ENCODE measurements around the gene FBXO36.
A peak's percentile ranks its signal among the peaks of the same experiment; 100 is the strongest.
"Not testable (repeated sequence)": the region's sequence is repeated elsewhere in the genome, so short reads cannot be mapped to it uniquely, and the experiment has no call there.

Gene FBXO36

GRCh38 chr2:229896857-229897256 is 25.4 kb upstream of the FBXO36 start:
- H3K4me1 ChIP-seq (ENCODE audit: control insufficient read depth, insufficient read depth, low read length) = peaks cover 3% of the 10 kb centered on the region

GRCh38 chr2:229899604-229900003 is 22.7 kb upstream of the FBXO36 start:
- no peaks in the 10 kb centered on the region for H3K27me3 ChIP-seq (ENCODE audit: control insufficient read depth, insufficient read depth, low read length)
- H3K4me3 ChIP-seq (ENCODE audit: low read length) = no peak overlapping the region
- no peaks in the 10 kb centered on the region for H3K36me3 ChIP-seq (ENCODE audit: control insufficient read depth, insufficient read depth, low read length)
- H3K4me1 ChIP-seq (ENCODE audit: control insufficient read depth, insufficient read depth, low read length) = no peaks in the 10 kb centered on the region
- H3K9ac ChIP-seq (ENCODE audit: low read length) = no peak overlapping the region
- no peak overlapping the region for H3K27ac ChIP-seq (ENCODE audit: low read depth, low read length)

More at GRCh38 chr2:229896857-229897256, 25.4 kb upstream of the FBXO36 start:
- H3K27ac ChIP-seq (ENCODE audit: low read depth, low read length) = no peak overlapping the region
- H3K36me3 ChIP-seq (ENCODE audit: control insufficient read depth, insufficient read depth, low read length) = no peaks in the 10 kb centered on the region
- no peaks in the 10 kb centered on the region for H3K27me3 ChIP-seq (ENCODE audit: control insufficient read depth, insufficient read depth, low read length)
- H3K9ac ChIP-seq (ENCODE audit: low read length) = no peak overlapping the region
- H3K4me3 ChIP-seq (ENCODE audit: low read length) = no peak overlapping the region

GRCh38 chr2:229900012-229900411 is 22.3 kb upstream of the FBXO36 start:
- no peak overlapping the region for H3K9ac ChIP-seq (ENCODE audit: low read length)
- no peaks in the 10 kb centered on the region for H3K36me3 ChIP-seq (ENCODE audit: control insufficient read depth, insufficient read depth, low read length)
- no peaks in the 10 kb centered on the region for H3K27me3 ChIP-seq (ENCODE audit: control insufficient read depth, insufficient read depth, low read length)
- H3K27ac ChIP-seq (ENCODE audit: low read depth, low read length) = no peak overlapping the region
- H3K4me3 ChIP-seq (ENCODE audit: low read length) = no peak overlapping the region
- H3K4me1 ChIP-seq (ENCODE audit: control insufficient read depth, insufficient read depth, low read length) = no peaks in the 10 kb centered on the region

- not testable (repeated sequence) for H3K4me1 ChIP-seq (ENCODE audit: control insufficient read depth, insufficient read depth, low read length); H3K4me3 ChIP-seq (ENCODE audit: low read length); H3K36me3 ChIP-seq (ENCODE audit: control insufficient read depth, insufficient read depth, low read length); H3K27ac ChIP-seq (ENCODE audit: low read depth, low read length); H3K27me3 ChIP-seq (ENCODE audit: control insufficient read depth, insufficient read depth, low read length); H3K9ac ChIP-seq (ENCODE audit: low read length)
Observed at GRCh38 chr2:229900514-229900913, 21.8 kb upstream of the FBXO36 start.

DNA sequence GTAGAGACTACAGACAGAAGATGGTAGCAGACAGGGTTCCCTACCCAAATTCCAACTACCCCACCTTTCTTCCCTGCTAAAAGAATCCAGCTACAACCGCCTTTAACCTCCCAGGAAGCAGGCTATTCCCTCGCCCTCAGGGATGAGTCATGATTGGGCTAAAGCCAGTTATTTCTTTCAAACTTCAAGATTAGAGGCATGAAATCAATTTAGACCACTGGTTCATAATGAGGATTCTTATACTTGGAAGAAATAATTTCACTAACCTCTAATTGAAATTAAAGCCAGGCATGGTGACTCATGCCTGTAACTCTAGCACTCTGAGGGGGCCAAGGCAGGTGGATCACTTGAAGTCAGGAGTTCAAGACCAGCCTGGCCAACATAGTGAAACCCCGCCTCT is 20.5 kb upstream of the FBXO36 start:
- H3K4me1 ChIP-seq (ENCODE audit: control insufficient read depth, insufficient read depth, low read length) = no peaks in the 10 kb centered on the region
- no peak overlapping the region for H3K9ac ChIP-seq (ENCODE audit: low read length)
- no peak overlapping the region for H3K4me3 ChIP-seq (ENCODE audit: low read length)
- H3K36me3 ChIP-seq (ENCODE audit: control insufficient read depth, insufficient read depth, low read length) = no peaks in the 10 kb centered on the region
- H3K27ac ChIP-seq (ENCODE audit: low read depth, low read length) = no peak overlapping the region
- no peaks in the 10 kb centered on the region for H3K27me3 ChIP-seq (ENCODE audit: control insufficient read depth, insufficient read depth, low read length)

- H3K36me3 ChIP-seq (ENCODE audit: control insufficient read depth, insufficient read depth, low read length) = no peaks in the 10 kb centered on the region
- no peak overlapping the region for H3K4me3 ChIP-seq (ENCODE audit: low read length)
- H3K27ac ChIP-seq (ENCODE audit: low read depth, low read length) = no peak overlapping the region
- no peak overlapping the region for H3K9ac ChIP-seq (ENCODE audit: low read length)
- no peaks in the 10 kb centered on the region for H3K27me3 ChIP-seq (ENCODE audit: control insufficient read depth, insufficient read depth, low read length)
- no peaks in the 10 kb centered on the region for H3K4me1 ChIP-seq (ENCODE audit: control insufficient read depth, insufficient read depth, low read length)
Observed at GRCh38 chr2:229903037-229903436, 19.3 kb upstream of the FBXO36 start.

DNA sequence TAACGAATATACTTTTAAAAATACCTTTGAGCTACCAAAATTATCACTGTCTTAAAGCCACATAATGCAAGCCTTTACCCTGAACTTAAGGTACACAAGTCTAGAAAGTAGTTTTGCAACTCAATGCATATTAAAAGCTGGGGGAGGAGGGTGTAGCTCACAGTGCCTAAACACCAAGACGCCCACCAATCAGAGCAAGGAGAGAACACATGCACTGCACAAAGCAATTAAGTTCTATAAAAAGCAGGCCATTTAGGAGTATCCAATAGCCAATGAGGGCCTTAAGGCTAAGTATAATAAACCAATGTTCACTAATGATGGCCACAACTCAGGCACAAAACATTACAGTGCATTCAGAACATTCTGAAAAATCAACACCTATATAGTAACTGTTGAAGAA is 16.7 kb upstream of the FBXO36 start:
- H3K4me1 ChIP-seq (ENCODE audit: control insufficient read depth, insufficient read depth, low read length) = no peaks in the 10 kb centered on the region
- H3K27me3 ChIP-seq (ENCODE audit: control insufficient read depth, insufficient read depth, low read length) = no peaks in the 10 kb centered on the region
- H3K4me3 ChIP-seq (ENCODE audit: low read length) = no peak overlapping the region
- H3K9ac ChIP-seq (ENCODE audit: low read length) = no peak overlapping the region
- no peaks in the 10 kb centered on the region for H3K36me3 ChIP-seq (ENCODE audit: control insufficient read depth, insufficient read depth, low read length)
- no peak overlapping the region for H3K27ac ChIP-seq (ENCODE audit: low read depth, low read length)

DNA sequence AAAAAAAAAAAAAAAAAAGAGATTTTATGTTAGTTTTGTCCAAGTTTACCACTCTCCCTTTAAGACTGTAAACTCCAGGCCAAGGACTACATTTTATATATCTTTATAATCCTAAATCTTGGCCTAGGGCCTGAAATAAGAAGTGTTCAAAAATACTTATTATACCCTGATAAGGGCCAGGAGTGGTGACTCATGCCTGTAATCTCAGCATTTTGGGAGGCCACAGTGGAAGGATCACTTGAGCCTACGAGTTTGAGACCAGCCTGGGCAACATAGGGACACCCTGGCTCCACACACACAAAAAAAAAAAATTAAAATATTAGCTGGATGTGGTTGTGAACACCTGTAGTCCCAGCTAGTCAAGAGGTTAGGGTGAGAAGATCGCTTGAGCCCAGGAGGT is 13.2 kb upstream of the FBXO36 start:
- H3K27me3 ChIP-seq (ENCODE audit: control insufficient read depth, insufficient read depth, low read length) = no peaks in the 10 kb centered on the region
- no peaks in the 10 kb centered on the region for H3K36me3 ChIP-seq (ENCODE audit: control insufficient read depth, insufficient read depth, low read length)
- no peak overlapping the region for H3K4me3 ChIP-seq (ENCODE audit: low read length)
- H3K27ac ChIP-seq (ENCODE audit: low read depth, low read length) = no peak overlapping the region
- peaks cover 5% of the 10 kb centered on the region for H3K4me1 ChIP-seq (ENCODE audit: control insufficient read depth, insufficient read depth, low read length)
- H3K9ac ChIP-seq (ENCODE audit: low read length) = no peak overlapping the region

DNA sequence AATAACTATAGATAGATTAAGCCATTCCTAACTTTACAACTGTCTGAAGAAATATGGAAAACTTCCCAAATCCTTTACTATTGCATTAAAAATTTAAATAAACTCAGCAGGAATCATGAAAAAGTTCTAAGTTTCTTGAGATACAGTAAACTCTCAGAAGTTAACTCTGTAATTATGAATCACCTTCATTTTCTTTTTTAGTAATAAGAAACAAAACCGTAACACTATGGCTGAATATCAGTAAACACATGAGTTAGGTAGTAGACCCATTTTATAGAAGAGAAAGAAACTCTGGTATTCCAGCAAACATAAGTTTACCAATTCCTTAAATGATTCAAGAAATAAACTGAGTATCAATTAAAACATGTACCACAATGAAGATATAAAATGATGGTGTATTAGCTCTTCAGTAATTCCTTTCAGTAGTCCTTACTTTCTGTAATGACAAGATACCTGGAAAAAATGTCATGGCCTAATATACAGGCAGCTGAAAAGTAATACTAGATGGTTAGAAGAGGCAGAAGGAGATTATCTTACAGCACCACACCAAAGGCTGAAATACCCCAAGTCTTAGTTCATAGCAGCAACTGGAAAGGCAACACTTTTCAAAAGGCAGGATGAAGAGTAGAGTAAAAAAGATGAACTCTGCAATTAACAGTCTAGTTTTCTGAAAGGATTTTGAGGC is 12.0 kb upstream of the FBXO36 start:
- H3K27ac ChIP-seq (ENCODE audit: low read depth, low read length) = no peak overlapping the region
- H3K36me3 ChIP-seq (ENCODE audit: control insufficient read depth, insufficient read depth, low read length) = no peaks in the 10 kb centered on the region
- H3K4me3 ChIP-seq (ENCODE audit: low read length) = no peak overlapping the region
- H3K27me3 ChIP-seq (ENCODE audit: control insufficient read depth, insufficient read depth, low read length) = no peaks in the 10 kb centered on the region
- no peak overlapping the region for H3K9ac ChIP-seq (ENCODE audit: low read length)
- peaks cover 5% of the 10 kb centered on the region for H3K4me1 ChIP-seq (ENCODE audit: control insufficient read depth, insufficient read depth, low read length)

GRCh38 chr2:229910832-229911412 is 11.4 kb upstream of the FBXO36 start:
- H3K36me3 ChIP-seq (ENCODE audit: control insufficient read depth, insufficient read depth, low read length) = no peaks in the 10 kb centered on the region
- no peak overlapping the region for H3K27ac ChIP-seq (ENCODE audit: low read depth, low read length)
- H3K4me1 ChIP-seq (ENCODE audit: control insufficient read depth, insufficient read depth, low read length) = peaks cover 5% of the 10 kb centered on the region
- no peak overlapping the region for H3K9ac ChIP-seq (ENCODE audit: low read length)
- H3K4me3 ChIP-seq (ENCODE audit: low read length) = no peak overlapping the region
- no peaks in the 10 kb centered on the region for H3K27me3 ChIP-seq (ENCODE audit: control insufficient read depth, insufficient read depth, low read length)

GRCh38 chr2:229914171-229914570 is 8.1 kb upstream of the FBXO36 start:
- H3K9ac ChIP-seq (ENCODE audit: low read length) = no peak overlapping the region
- H3K27ac ChIP-seq (ENCODE audit: low read depth, low read length) = no peak overlapping the region
- H3K4me3 ChIP-seq (ENCODE audit: low read length) = no peak overlapping the region
- no peaks in the 10 kb centered on the region for H3K27me3 ChIP-seq (ENCODE audit: control insufficient read depth, insufficient read depth, low read length)
- peaks cover 4% of the 10 kb centered on the region for H3K36me3 ChIP-seq (ENCODE audit: control insufficient read depth, insufficient read depth, low read length)
- peaks cover 5% of the 10 kb centered on the region for H3K4me1 ChIP-seq (ENCODE audit: control insufficient read depth, insufficient read depth, low read length)

GRCh38 chr2:229917793-229918192 is 4.5 kb upstream of the FBXO36 start:
- Histone ChIP-seq H3K27me3 (ENCODE audit: control insufficient read depth, insufficient read depth, low read length) (no peaks in the 10 kb centered on the region), H3K27ac (ENCODE audit: low read depth, low read length) (no peak overlapping the region), H3K4me1 (ENCODE audit: control insufficient read depth, insufficient read depth, low read length) (peaks cover 7% of the 10 kb centered on the region), H3K36me3 (ENCODE audit: control insufficient read depth, insufficient read depth, low read length) (peaks cover 4% of the 10 kb centered on the region), H3K4me3 (ENCODE audit: low read length) (no peak overlapping the region), H3K9ac (ENCODE audit: low read length) (no peak overlapping the region)

GRCh38 chr2:229920011-229920641 is 2.2 kb upstream of the FBXO36 start:
- Histone ChIP-seq H3K36me3 (ENCODE audit: control insufficient read depth, insufficient read depth, low read length) (peaks cover 4% of the 10 kb centered on the region), H3K27ac (ENCODE audit: low read depth, low read length) (peak overlapping the region; percentile 100), H3K4me1 (ENCODE audit: control insufficient read depth, insufficient read depth, low read length) (peaks cover 11% of the 10 kb centered on the region), H3K27me3 (ENCODE audit: control insufficient read depth, insufficient read depth, low read length) (no peaks in the 10 kb centered on the region), H3K4me3 (ENCODE audit: low read length) (peak overlapping the region; percentile 95), H3K9ac (ENCODE audit: low read length) (no peak overlapping the region)

All from rectal smooth muscle tissue (tissue), 1 donor.